Neural progenitor cell (in vitro differentiated cells): ENCODE results near the gene LTF.
"Not testable (repeated sequence)": the region's sequence is repeated elsewhere in the genome, so short reads cannot be mapped to it uniquely, and the experiment has no call there.

Source experiments
- EZH2 ChIP-seq: fragments of 200-600 bp; sonication (generic); IDR thresholded peaks from 2 replicates; pipeline ENCODE4 v1.6.1; 2017; ENCODE audit warnings: antibody characterized with exemption, mild to moderate bottlenecking, moderate library complexity
- EZH2phosphoT487 ChIP-seq: fragments of 200-600 bp; sonication (generic); IDR thresholded peaks from 2 replicates; pipeline ENCODE4 v1.6.1; 2017; ENCODE audit warnings: antibody characterized with exemption
- TF ChIP-seq, protein P1 (sequence below): fragments of 200-600 bp; sonication (generic); IDR thresholded peaks from 2 replicates; pipeline ENCODE4 v1.5.1; 2017; ENCODE audit warnings: antibody characterized with exemption, mild to moderate bottlenecking

GRCh38 chr3:46430879-46431278, 33.8 kb downstream of the LTF start:
- TF ChIP-seq, protein P1, sequence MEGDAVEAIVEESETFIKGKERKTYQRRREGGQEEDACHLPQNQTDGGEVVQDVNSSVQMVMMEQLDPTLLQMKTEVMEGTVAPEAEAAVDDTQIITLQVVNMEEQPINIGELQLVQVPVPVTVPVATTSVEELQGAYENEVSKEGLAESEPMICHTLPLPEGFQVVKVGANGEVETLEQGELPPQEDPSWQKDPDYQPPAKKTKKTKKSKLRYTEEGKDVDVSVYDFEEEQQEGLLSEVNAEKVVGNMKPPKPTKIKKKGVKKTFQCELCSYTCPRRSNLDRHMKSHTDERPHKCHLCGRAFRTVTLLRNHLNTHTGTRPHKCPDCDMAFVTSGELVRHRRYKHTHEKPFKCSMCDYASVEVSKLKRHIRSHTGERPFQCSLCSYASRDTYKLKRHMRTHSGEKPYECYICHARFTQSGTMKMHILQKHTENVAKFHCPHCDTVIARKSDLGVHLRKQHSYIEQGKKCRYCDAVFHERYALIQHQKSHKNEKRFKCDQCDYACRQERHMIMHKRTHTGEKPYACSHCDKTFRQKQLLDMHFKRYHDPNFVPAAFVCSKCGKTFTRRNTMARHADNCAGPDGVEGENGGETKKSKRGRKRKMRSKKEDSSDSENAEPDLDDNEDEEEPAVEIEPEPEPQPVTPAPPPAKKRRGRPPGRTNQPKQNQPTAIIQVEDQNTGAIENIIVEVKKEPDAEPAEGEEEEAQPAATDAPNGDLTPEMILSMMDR = not testable (repeated sequence)
- not testable (repeated sequence) for TF ChIP-seq EZH2, EZH2phosphoT487
